ENCODE results near the gene MRPS22.

The MRPS22 gene

DNA sequence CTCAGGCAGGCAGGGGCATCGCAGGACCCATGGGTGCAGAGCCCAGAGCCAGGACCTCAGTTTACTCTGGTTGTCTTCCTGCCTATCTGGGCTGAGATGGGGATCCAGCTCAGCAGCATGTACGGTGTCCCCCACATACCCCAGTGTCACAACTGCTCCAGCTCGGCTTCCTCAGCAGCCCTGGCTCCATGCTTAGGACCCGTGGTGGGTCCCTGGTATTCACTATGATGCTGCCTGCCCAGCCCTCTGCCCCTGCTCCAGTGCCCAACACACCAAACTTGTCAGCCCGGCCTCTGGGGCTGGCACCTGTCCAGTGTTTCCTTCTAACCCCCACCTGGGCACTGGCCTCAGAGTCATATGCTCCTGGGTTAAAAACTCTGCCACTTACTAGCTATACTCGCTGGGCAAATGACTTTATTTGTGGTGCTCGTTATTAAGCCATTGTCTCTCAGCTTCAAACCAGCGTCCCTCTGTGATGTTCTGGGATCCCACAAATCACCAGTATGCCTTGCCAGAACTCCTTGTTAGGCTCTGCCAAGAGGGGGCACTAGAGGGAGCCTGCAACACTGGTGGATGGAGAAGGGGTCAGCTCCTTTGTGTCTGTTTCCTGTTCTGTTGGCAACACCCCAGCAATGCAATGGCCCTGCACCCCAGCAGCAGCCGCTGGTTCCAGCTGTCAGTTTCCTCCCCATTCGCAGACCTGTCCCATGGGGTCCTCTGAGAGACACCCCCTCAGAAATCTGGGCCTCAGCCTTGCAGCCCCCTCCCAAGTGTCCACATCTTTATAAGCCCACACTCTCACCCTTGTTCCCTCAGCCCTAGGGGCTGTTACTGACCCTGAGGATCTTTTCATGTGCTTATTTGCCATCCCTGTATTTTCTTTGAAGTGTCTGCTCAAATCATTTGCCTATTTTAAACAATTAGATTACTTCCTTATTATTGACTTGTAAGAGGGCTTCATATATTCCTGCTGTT, 24.1 kb upstream of the MRPS22 start:
- DNase-seq (ENCODE audit: insufficient read length, low spot score) (no peak), FAIRE-seq (no peak)
- TF ChIP-seq, protein P1, sequence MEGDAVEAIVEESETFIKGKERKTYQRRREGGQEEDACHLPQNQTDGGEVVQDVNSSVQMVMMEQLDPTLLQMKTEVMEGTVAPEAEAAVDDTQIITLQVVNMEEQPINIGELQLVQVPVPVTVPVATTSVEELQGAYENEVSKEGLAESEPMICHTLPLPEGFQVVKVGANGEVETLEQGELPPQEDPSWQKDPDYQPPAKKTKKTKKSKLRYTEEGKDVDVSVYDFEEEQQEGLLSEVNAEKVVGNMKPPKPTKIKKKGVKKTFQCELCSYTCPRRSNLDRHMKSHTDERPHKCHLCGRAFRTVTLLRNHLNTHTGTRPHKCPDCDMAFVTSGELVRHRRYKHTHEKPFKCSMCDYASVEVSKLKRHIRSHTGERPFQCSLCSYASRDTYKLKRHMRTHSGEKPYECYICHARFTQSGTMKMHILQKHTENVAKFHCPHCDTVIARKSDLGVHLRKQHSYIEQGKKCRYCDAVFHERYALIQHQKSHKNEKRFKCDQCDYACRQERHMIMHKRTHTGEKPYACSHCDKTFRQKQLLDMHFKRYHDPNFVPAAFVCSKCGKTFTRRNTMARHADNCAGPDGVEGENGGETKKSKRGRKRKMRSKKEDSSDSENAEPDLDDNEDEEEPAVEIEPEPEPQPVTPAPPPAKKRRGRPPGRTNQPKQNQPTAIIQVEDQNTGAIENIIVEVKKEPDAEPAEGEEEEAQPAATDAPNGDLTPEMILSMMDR (IDR thresholded peaks at IDR 0.05; ENCODE audit: insufficient read depth, missing control alignments) = peak; percentile 40

GRCh38 chr3:139320551-139321309, 23.1 kb upstream of the MRPS22 start:
- no peak for FAIRE-seq

GRCh38 chr3:139322346-139322745, 21.5 kb upstream of the MRPS22 start:
- DNase-seq (ENCODE audit: insufficient read length, low spot score) (no peak), FAIRE-seq (no peak)
- TF ChIP-seq, protein P1 (IDR thresholded peaks at IDR 0.05; ENCODE audit: insufficient read depth, missing control alignments) = no peak

More at GRCh38 chr3:139320551-139321309, 23.1 kb upstream of the MRPS22 start:
- TF ChIP-seq, protein P1 (IDR thresholded peaks at IDR 0.05; ENCODE audit: insufficient read depth, missing control alignments) = no peak
- DNase-seq (ENCODE audit: insufficient read length, low spot score) = no peak

GRCh38 chr3:139323146-139323545, 20.7 kb upstream of the MRPS22 start:
- TF ChIP-seq, protein P1 (IDR thresholded peaks at IDR 0.05; ENCODE audit: insufficient read depth, missing control alignments) = no peak
- FAIRE-seq = no peak
- DNase-seq (ENCODE audit: insufficient read length, low spot score) = no peak

GRCh38 chr3:139324456-139324855, 19.4 kb upstream of the MRPS22 start:
- DNase-seq (ENCODE audit: insufficient read length, low spot score) (no peak), FAIRE-seq (no peak)
- TF ChIP-seq, protein P1 (IDR thresholded peaks at IDR 0.05; ENCODE audit: insufficient read depth, missing control alignments) = no peak

DNA sequence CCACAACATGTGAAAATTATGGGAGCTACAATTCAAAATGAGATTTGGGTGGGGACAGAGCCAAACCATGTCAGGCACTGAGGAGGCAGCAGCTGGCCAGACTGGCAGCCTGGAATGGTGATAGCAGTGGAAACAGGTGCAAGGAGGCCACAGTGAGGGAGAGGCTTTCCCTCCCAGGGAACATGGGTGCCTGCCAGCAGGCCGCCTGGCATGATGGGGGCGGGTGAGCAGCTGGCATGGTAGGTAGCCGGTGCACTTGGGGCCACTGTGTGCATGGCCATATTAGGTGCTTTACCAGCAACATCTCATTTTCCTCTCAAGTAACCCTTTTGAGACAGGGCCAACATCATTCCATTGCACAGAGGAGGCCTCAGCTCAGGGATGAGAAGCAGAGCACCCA, 18.3 kb upstream of the MRPS22 start:
- FAIRE-seq (no peak), DNase-seq (ENCODE audit: insufficient read length, low spot score) (no peak)
- TF ChIP-seq, protein P1 (IDR thresholded peaks at IDR 0.05; ENCODE audit: insufficient read depth, missing control alignments) = no peak

Data from D721Med (cell line).